Kidney capillary endothelial cell (primary cell): ENCODE measurements around the gene CALML6.

Source experiments
- DNase-seq: peaks from one replicate; pipeline ENCODE4 v3.0.0-alpha.2; 2018; ENCODE audit warnings: low spot score

The CALML6 gene

DNA sequence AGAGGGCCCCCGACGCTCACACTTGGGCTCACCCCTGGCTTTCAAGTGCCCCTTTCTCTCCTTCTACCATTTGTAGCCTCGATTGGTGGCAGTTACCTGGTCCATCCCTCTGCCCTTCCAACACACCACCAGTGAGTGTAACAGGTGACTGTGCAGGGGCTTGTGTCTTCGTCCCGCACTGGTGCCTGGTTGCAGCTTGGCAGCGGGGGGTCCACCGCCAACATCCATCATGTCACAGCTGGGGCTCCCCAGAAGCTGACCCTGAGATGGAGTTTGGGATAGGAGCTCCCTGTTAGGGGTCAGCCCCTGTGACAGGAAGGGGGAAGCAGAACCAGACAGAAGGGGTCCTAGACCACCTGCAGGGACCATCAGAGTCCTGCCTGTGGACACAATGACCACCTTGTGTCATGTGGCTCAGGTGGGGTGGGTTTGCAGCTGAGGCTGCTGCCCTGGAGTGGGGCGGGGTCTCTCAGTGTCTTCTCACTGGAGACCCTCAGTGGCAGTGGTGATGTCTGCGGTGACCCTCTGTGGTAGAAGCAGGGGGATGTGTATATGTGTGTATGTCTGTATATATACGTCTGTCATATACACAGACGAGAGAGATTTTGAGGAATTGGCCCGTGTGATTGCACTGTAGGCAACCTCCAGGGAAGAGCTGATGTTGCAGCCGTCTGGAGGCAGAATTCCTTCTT is 3.6 kb upstream of the CALML6 start:
- DNase-seq: no peak

DNA sequence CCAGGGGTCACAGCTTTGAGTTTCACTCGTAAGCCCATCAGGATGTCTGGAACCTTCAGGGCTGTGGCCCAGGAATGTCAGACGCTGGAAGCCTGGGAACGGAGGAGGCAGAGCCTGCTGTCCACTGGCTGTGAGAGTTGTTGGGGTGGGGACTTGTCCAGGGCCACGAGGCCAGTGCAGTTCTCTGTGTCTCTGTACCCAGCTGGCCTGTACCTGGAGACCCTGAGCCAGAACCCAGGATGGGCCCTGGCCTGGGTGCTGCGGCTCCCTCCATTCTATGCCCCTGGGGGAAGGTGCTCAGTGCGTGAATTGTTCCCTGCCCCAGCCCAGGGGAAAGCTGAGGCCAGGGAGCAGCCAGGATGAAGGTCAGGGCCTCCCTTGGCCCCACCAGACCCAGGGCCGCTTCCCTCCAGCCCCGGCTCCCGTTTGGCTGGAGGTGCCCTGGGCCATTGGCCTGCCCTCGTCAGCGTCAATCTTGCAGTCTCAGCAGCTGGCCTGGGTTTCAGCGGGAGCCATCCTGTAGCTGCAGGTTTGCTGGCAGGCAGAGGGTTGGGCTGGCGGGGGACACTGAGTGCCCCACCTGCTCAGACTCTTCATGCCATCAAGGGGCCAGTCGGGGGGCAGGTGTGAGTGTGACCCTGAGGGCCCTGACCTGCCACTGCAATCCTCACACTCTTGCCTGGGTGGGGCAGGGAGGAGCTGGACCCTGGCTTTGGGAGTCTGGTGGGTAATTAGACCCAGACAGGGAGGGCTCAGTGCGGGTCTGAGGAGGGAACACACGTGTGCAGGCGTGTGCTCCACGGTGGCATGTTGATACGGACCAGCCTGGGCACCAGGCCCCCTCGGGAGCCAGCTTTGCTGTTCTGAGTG is 724 bp upstream of the CALML6 start:
- DNase-seq: no peak

DNA sequence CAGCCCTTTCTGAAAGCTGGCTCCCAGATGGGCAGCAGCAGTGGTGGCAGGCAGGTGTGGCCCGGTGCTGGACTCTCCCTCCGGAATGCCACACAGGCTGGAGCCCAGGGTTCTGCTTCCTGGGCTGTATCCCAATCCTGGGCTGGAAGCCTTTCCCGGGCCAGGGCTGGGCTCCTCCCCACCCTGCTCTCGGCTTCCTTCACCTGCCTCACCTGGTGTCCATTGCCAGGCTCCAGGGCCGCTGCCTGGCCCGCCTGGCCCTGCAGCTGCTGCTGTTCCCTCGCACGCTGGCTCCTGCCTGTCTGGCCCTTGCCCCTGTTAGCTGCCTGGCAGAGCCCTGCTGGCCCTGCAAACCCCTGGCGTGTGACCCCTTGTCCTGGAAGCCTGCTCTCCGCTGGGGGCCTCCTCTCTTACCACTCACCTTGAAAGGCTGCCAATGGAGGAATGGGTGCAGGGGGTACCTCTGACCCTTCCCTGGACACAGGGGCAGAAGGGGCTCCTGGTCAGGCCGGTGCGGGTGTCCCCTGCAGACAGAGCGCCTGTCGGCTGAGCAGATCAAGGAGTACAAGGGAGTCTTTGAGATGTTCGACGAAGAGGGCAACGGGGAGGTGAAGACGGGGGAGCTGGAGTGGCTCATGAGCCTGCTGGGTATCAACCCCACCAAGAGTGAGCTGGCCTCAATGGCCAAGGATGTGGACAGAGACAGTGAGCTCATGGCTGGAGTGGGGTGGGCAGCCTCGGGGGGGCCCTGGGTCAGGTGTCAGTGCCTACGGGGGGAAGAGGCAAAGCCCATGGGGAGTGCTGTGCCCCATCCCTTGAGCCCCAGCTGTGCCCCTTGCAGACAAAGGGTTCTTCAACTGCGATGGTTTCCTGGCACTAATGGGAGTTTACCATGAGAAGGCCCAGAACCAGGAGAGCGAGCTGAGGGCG is 1.1 kb downstream of the CALML6 start:
- DNase-seq: no peak

DNA sequence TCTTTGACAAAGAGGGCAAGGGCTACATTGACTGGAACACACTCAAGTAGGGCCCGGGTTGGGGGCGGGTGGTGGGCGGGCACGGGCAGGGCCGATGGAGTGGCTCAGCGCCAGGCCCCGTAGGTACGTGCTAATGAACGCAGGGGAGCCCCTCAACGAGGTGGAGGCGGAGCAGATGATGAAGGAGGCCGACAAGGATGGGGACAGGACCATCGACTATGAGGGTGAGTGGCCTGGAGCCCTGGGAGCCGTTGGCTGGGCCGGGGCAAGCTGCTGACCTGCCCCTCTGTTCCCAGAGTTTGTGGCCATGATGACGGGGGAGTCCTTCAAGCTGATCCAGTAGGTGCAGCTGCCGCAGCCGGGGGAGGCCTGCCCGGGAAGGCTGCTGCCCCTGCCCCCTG is 1.8 kb downstream of the CALML6 start:
- DNase-seq: no peak

DNA sequence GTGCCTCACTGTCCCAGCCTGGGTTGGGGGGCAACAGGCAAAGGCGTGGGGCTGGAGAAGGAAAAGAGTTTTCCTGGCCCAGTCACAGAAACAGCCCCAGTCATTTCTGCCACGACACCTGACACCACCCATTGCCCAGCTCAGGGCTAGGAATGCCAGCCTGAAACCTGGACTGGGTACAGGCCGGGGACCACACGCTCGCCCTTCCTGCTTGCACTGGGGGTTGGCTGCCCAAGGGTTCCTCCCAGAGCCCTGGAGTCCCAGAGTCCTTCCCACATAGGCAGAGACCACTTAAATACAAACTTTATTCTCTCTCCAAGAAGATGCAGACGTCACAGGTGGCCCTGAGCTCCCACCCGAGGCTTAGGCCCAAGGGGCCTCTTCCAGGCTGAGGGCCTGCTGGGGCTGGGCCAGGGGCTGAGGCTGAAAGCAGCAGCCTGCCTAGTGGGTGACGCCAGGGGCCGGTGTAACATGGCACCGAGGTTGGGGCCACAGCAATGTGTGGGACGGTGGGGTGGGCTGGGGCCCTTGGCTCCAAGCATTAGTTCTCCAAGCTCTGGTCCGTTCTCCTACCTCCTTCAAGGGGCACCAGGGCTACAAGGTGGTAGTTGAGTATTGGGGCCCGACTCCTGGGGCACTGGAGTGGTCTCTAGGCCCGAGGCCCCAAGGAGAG is 2.4 kb downstream of the CALML6 start:
- no peak for DNase-seq

DNA sequence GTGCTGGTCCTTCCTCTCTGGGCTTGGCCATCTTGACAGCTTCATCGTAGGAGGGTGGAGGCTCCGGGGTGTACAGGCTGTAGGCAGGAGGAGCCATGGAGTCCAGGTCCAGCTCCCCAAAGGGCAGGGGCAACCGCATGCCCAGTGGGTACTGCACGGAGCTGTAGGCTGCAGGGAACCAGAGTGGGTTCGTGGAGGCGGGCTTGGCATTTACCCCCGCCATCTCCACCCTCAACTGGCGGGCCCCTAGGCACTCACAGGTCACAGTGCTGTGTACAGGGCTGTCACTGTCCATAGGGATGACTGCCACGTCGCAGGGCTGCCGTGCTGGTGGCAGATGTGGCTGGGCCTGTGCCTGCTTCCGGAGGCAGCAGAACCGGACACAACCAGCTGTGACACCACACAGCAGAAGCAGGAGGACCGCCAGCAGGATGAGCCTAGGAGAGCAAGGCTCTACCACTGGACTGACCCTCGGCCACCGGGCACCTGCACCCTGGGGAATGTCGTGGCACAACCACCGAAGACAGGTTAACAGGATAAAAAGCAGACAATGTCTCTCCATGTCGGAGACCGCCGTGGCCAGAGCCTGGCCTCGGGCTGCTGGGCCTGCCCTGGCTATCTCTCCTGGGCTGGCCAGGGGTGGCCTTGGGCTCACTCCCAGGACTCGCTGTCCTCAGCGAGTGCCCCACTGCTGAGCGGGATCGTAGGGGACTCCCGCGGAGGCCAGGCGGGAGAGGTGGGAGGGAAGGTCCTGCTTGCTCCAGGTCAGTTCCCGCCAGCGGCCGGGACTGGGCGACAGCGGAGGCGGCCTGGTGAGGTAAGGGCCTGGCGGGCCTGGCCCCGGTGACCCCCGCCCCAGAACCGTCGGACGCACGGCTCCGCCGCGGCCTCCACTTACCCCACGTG is 3.2 kb downstream of the CALML6 start:
- DNase-seq: no peak

DNA sequence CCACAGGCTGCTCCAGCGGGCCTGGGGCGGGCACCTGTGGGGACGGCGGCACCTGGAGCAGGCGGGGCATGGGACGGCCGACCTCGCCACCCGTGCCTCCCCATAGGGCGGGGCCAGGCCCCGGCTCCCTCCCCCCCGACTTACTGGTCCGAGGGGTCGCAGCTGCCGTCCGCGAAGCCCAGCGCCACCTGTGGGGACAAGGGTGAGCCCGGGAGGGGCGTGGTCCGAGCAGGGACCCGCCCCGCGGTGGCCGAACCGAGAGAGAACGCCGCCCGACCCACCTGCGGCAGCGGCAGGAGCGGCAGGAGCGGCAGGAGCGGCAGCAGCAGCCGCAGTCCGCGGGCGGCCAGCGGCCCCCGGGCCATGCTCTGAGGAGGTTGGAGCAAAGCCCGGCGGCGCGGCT is 3.8 kb downstream of the CALML6 start, which contains the start of gene TMEM52:
TMEM52 (minus strand) TSS at position 379 of the 403 bp plus-strand sequence; CDS start at position 365, 14 bp downstream.
- no peak for DNase-seq

DNA sequence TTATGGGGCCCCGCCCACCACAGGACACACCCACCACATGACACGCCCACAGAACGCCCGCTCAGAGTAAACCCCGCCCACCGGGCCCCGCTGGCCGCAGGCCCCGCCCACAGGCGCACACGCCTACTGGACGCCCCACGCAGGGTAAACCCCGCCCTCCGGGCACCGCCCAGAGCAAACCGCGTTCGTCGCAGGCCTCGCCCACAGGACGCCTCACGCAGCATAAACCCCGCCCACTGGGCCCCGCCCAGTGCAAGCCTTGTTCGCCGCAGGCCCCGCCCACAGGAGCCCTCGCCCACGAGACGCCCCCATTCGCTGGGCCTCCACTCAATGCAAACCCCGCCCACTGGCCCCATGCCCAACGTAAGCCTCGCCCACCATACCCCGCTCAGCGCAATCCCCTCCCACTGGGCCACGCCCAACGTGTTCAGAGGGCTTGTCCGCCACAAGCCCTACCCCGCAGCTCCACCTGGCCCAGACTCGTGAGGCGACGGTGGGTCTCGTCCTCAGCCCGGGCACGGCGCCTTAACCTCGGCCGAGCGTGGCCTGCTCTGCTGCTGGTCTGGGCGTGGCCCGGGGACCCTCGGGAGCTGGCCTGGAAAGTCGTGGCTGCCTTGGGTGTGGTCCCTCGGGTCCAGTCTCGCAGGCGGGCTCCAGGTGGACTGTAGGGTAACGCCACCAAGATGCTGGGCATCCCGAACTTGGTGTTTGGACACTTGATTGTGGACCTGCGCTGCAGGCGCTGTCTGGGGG is 4.4 kb downstream of the CALML6 start:
- peak; percentile 98 for DNase-seq

DNA sequence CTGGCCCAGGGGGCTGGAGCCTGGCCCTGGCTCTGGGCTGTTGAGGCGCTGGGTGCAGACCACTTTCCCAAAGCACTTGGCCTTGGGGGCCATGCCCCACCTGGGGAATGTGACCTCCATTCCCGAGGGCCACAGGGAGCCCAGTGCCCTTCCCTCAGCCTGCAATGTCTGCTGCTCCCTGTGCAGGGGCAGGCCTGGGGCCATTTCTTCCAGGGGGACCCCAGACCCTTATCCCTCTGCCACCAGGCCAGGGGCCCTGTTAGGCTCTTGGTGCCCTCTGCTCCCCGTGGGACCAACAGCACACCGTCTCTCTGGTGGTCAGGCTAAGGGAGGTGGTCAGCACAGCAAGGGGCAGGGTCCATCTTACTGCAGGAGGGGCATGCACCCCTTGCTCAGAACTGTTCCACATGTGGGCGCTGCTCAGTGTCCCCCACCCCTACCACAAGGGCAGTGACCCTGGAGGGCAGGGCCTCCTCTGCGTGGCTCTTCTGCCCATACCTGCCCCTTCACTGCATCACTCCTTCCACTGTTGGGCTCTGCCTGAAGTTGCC is 5.1 kb downstream of the CALML6 start:
- DNase-seq: no peak

DNA sequence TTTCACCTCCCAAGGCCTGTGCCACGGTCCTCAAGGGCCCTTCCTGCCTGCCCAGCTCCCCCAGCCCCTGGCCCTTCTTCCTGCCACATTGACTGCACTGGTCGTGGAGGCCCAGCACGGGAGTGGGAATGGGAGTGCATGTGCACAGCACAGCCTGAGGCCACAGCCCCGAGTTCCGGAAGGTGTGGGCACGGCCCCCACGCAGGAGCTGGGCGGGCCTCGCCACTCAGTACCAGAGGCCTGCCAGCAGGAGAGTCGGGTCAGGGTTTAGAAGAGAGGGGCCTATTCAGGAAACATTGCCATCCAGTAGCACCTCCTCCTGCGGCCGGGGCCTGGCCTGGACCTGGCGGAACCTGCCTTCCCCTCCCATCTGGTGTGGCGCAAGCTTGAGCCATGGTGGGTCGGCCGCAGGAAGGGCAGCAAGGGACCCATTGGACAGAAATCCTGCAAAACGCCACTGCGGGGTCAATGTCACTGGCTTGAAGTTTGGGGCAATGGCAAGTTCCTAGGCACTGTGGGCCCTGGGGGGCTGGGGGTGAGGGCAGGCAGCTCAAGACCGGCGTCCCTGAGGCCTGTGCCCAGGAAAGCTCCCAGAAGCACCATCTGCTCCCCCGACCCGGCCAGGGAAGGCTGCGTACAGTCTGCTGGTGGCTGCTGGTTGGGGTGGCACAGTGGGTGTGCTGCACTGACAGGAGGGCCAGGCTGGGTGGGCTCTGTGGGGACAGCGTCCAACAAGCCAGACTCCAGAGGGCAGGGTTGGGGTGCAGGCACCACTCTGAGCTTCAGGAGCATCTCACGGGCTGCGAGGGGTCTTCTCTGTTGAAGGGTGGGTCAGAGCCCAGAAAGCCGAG is 5.8 kb downstream of the CALML6 start:
- DNase-seq: no peak

DNA sequence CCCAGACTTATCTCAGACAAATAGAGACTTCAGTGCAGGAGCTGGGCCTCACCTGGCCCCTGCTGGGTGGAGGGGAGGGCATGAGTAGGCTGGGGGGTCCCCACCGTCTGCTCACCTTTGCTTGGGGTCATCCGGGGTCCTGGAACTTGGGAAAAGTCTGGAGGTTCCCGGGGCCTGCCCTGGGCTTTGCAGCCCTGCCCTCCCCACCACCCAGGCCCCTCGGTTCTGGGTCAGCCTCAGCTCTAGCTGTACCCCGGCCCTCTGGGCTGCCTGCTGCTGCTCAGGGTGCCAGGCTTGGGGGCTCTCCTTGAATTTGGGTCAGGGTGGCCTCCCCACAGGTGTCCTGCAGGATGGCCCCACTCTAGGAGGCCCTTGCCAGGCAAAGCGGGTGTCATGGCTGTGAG is 6.4 kb downstream of the CALML6 start:
- DNase-seq: no peak

DNA sequence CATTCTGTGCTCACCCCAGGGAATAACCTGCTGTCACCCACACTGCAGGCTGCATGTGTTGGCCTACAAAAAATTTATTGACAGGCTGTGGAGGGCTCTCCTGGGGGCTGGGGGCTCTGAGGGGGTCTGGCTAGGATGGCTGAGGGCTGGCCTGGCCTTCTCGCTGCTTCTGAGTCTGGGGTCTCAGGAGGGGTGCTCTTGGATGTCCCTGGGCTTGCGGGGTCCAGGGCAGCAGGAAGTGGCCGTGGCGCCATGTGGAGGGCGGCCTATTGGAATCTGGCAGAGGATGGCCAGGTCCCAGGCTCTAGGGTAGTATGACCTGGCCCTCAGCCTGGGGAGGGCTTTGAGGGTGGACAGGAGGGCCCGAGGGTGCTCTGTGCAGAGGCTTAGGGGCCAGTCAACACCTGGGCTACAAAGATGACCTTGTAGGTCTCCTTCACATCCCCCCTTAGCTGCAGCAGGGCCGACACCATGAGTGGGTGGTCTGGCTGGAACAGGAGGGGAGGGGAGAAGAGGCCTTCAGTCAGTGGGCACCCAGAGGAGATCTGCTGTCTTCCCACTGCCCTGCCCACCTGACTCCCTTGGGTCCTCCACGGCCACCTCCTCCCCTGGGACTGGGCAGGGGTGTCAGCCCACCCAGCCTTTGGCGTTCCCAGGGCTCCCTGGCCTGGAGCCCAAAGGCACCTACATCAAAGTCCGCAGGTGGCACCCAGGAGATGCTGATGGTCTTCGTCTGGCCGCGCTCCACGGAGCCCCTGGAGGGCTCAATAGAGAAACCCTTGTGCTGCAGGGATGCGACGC is 7.0 kb downstream of the CALML6 start:
- DNase-seq: no peak

DNA sequence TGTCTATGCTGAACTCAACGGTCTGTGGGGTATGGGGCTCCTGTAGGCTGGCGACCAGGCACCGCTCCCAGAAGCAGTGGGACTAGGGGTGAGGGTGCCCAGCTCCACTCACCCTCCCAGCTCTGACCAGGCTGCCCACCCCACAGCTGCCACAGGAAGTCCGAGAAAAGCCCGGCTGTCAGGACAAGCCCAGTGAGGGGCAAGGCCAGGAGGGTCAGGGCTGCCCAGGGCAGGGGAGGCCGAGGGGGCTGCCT is 7.6 kb downstream of the CALML6 start:
- no peak for DNase-seq

DNA sequence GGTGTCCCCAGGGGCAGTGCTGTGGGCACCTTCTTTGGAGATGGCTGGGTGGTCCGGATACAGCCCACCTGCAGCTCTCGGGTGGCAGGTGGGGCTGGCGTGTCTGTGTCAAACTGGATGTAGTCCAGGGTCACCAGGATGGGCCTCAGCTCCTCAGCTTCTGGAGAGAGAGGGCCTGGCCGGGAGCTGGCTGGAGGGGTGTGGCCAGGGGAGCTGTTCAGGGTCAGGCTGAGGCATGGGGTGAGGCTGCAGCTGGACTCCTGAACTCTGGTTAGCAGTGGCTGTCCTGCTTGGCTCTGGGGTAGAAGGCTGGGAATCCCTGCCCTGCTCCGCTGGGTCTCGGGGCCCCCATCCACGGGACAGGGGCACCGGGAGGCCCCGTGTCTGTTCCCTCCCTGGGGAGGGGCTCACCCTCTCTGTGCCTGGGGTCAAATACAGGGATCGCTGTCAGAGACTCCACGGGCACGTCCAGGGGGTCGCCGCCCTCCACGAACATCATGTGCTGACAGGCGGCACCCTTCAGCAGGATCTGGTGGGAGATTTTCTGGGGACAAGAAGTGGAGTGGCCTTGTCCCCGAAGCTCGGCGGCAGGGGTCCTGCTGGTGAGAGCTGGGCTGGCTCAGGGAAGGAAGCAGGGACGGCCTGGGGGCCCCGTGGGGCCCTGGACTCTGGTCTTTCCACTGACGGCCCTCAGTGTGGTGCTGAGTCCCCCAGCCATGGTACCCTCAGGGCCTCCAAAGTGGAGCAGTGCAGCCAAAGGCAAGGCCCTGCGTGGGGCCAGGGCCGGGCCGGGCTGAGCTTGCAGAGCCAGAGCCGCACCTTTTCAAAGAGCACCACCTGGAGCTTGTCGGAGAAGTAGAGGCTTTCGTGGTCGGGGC is 8.1 kb downstream of the CALML6 start:
- no peak for DNase-seq

DNA sequence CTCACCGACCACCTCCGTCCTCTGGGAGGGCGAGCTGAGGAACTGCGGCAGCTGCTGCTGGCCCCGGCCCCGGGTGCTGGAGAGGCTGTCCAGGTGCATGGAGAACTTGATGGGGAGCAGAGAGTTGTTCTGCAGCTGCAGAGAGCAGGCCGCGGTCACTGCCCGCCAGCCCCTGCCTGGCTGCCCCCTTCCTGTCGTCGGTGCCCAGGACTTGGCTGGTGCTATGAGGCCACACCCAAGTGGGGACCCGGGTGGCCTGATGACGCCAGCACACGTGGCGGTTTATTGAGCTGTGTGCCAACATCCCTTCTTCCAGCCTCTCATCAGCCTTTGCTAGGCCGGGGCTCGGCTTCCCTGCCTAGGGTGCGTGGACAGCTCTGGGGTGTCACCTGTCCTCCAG is 9.3 kb downstream of the CALML6 start:
- no peak for DNase-seq

DNA sequence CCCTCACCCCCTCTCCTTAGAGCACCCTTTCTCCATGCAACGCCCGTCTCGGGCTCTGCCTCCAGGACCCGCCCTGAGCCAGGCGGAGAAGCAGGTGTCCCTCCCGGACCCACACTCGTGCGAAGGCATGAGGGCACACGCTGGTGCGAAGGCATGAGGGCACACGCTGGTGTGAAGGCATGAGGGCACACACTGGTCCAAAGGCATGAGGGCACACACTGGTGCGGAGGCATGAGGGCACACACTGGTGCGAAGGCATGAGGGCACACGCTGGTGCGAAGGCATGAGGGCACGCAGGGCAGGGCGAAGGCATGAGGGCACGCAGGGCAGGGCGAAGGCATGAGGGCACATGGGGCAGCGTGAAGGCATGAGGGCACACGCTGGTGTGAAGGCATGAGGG is 9.8 kb downstream of the CALML6 start:
- no peak for DNase-seq
